SH-SY5Y (cell line): ENCODE data around the gene KIAA2012.

Experiments used
- GATA2 ChIP-seq: IDR thresholded peaks from 2 replicates; pipeline ENCODE4 v1.6.1; 2011; ENCODE audit warnings: mild to moderate bottlenecking, low read depth, low read length
- GATA3 ChIP-seq: IDR thresholded peaks from 2 replicates; pipeline ENCODE4 v1.6.1; 2011; ENCODE audit warnings: low read depth, mild to moderate bottlenecking, low read length, moderate library complexity

- TF ChIP-seq GATA2 (no peak), GATA3 (no peak)
Observed at GRCh38 chr2:202158796-202159195, 85.7 kb downstream of the KIAA2012 start.
